Measurements from ENCODE around the gene FBXL16.

FBXL16 gene

DNA sequence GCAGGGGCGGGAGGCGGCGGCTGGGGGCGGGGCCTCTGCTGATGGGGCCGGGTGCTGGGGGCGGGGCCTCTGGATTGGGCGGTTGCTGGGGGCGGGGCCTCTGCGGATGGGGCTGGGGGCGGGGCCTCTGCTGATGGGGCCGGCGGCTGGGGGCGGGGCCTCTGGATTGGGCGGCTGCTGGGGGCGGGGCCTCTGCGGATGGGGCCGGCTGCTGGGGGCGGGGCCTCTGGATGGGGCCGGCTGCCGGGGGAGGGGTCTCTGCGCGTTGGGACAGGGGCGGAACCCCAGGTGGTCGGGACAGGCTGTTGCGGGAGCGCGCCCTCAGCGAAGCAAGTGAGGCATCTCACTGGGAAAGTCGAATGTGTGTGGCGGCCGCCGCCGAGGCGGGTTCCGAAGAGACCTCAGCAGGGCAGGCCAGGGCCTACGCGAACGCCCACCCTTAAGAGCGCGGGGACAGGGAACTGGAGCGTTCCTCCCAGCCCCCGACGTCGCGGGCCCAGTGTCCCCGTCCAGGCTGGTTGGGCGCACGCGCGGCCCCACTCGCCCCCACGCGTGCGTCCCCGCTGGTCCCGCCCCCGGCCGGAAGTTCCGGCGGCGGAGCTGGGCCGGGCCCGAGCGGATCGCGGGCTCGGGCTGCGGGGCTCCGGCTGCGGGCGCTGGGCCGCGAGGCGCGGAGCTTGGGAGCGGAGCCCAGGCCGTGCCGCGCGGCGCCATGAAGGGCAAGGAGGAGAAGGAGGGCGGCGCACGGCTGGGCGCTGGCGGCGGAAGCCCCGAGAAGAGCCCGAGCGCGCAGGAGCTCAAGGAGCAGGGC is 25.6 kb downstream of the FBXL16 start, which contains the start of gene STUB1:
Gene STUB1 (plus strand): TSS at position 597 of the 811 bp plus-strand sequence. CDS start 116 bp downstream, at position 713.
- Histone ChIP-seq H3K79me2 (ENCODE audit: control insufficient read depth, insufficient read depth, low read length) (peaks cover 18% of the 10 kb centered on the region), H3K4me1 (ENCODE audit: control insufficient read depth, low read depth, low read length) (peaks cover 2% of the 10 kb centered on the region), H4K5ac (ENCODE audit: low read length) (no peak within 1 kb of the TSS), H2BK120ac (ENCODE audit: low read depth, low read length) (no peak within 1 kb of the TSS), H2BK5ac (ENCODE audit: low read length) (no peak within 1 kb of the TSS), H3K18ac (ENCODE audit: low read length) (peak within 1 kb of the TSS; percentile 43), H3K4ac (ENCODE audit: low read depth, low read length) (peak within 1 kb of the TSS; percentile 59), H3K23ac (ENCODE audit: low read length) (peak within 1 kb of the TSS; percentile 66), H4K8ac (ENCODE audit: low read depth, low read length) (no peak within 1 kb of the TSS), H3K9ac (ENCODE audit: low read length) (peak within 1 kb of the TSS; percentile 94), H3K56ac (ENCODE audit: low read length) (peak within 1 kb of the TSS; percentile 92), H3K4me3 (ENCODE audit: low read length) (peak within 1 kb of the TSS; percentile 91), H2AK5ac (ENCODE audit: low read length) (no peak within 1 kb of the TSS), H2BK15ac (replicated peaks; ENCODE audit: low read depth) (no peak within 1 kb of the TSS), H3K79me1 (ENCODE audit: low read length) (peaks cover 15% of the 10 kb centered on the region), H3K27me3 (ENCODE audit: insufficient read depth, low read length, poor library complexity) (no peaks in the 10 kb centered on the region), H3K4me2 (ENCODE audit: low read length) (peak within 1 kb of the TSS; percentile 94), H3K27ac (ENCODE audit: low read depth, low read length) (peak within 1 kb of the TSS; percentile 59), H3K36me3 (ENCODE audit: control insufficient read depth, insufficient read depth, low read length) (peaks cover 13% of the 10 kb centered on the region)
- no CpG with 5 or more reads among the region's 91 CpGs for WGBS (ENCODE audit: extremely low coverage, insufficient coverage, low lambda C conversion rate)
- DNase-seq: peak; percentile 94

DNA sequence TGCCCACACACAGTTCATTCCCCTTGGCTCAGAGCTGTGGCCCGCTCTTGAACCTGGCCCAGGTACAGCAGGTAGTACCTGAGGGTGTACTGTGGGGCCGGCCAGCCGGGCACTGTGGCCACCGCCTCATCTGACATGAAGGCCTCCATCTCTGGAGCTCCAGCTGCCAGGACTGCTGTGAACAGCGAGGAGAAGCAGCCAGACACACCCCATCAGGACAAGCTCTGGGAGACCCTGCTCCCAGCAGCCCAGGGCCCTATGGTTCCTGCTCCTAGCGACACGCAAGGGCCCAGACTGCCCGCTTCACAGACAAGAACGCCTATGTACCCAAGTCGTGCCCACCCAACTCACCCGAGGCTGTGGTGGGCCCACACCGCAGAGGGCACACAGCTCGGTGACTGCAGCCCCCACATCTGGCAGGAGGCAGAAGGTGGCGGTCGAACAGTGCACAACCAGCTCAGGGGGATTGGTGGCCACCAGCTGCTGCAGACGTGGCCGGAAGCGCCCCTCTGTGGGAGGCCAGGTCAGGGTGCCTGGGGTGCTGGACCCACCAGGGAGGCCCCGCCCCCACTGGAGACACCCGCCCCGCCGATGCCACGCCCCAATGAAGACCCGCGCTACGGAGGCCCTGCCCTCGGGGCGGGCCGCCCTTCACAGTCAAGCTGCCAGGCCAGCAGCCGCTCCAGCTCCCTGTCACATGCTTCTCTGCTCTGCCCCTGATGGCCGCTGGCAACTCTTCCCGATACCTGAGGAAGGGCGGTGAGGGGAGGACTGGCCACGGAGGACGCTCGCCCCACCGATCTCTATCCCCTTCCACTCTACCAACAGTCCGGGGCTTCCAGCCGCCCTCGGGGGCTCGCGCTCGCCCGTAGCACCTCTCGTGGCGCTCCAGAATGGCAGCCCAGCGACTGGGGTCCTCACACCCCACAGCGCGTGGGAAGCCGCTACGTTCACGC is 26.5 kb downstream of the FBXL16 start:
- H4K5ac ChIP-seq (ENCODE audit: low read length): no peak overlapping the region
- no peak overlapping the region for H2BK120ac ChIP-seq (ENCODE audit: low read depth, low read length)
- no peak overlapping the region for H3K18ac ChIP-seq (ENCODE audit: low read length)
- H3K36me3 ChIP-seq (ENCODE audit: control insufficient read depth, insufficient read depth, low read length): peaks cover 13% of the 10 kb centered on the region
- peak overlapping the region; percentile 78 for H3K9ac ChIP-seq (ENCODE audit: low read length)
- no peak overlapping the region for H2AK5ac ChIP-seq (ENCODE audit: low read length)
- H3K23ac ChIP-seq (ENCODE audit: low read length): no peak overlapping the region
- peak; percentile 86 for DNase-seq
- no peak overlapping the region for H2BK15ac ChIP-seq (replicated peaks; ENCODE audit: low read depth)
- no peak overlapping the region for H2BK5ac ChIP-seq (ENCODE audit: low read length)
- peak overlapping the region; percentile 83 for H3K4me2 ChIP-seq (ENCODE audit: low read length)
- peak overlapping the region; percentile 59 for H3K27ac ChIP-seq (ENCODE audit: low read depth, low read length)
- WGBS (ENCODE audit: extremely low coverage, insufficient coverage, low lambda C conversion rate): no CpG with 5 or more reads among the region's 52 CpGs
- no peak overlapping the region for H3K4ac ChIP-seq (ENCODE audit: low read depth, low read length)
- peaks cover 15% of the 10 kb centered on the region for H3K79me1 ChIP-seq (ENCODE audit: low read length)
- H3K79me2 ChIP-seq (ENCODE audit: control insufficient read depth, insufficient read depth, low read length): peaks cover 18% of the 10 kb centered on the region
- H3K4me1 ChIP-seq (ENCODE audit: control insufficient read depth, low read depth, low read length): peaks cover 5% of the 10 kb centered on the region
- H3K27me3 ChIP-seq (ENCODE audit: insufficient read depth, low read length, poor library complexity): no peaks in the 10 kb centered on the region
- H4K8ac ChIP-seq (ENCODE audit: low read depth, low read length): no peak overlapping the region
- H3K4me3 ChIP-seq (ENCODE audit: low read length): peak overlapping the region; percentile 26
- H3K56ac ChIP-seq (ENCODE audit: low read length): peak overlapping the region; percentile 90

GRCh38 chr16:678209-678857 is 27.3 kb downstream of the FBXL16 start:
- no peak overlapping the region for H2BK120ac ChIP-seq (ENCODE audit: low read depth, low read length)
- H3K27ac ChIP-seq (ENCODE audit: low read depth, low read length): no peak overlapping the region
- H4K5ac ChIP-seq (ENCODE audit: low read length): no peak overlapping the region
- no peak overlapping the region for H3K4me3 ChIP-seq (ENCODE audit: low read length)
- H3K9ac ChIP-seq (ENCODE audit: low read length): no peak overlapping the region
- no peak overlapping the region for H4K8ac ChIP-seq (ENCODE audit: low read depth, low read length)
- H3K18ac ChIP-seq (ENCODE audit: low read length): no peak overlapping the region
- H3K4me1 ChIP-seq (ENCODE audit: control insufficient read depth, low read depth, low read length): peaks cover 5% of the 10 kb centered on the region
- H2AK5ac ChIP-seq (ENCODE audit: low read length): no peak overlapping the region
- peaks cover 15% of the 10 kb centered on the region for H3K79me1 ChIP-seq (ENCODE audit: low read length)
- H2BK5ac ChIP-seq (ENCODE audit: low read length): no peak overlapping the region
- H2BK15ac ChIP-seq (replicated peaks; ENCODE audit: low read depth): no peak overlapping the region
- no peak overlapping the region for H3K4me2 ChIP-seq (ENCODE audit: low read length)
- no peaks in the 10 kb centered on the region for H3K27me3 ChIP-seq (ENCODE audit: insufficient read depth, low read length, poor library complexity)
- peaks cover 13% of the 10 kb centered on the region for H3K36me3 ChIP-seq (ENCODE audit: control insufficient read depth, insufficient read depth, low read length)
- no peak overlapping the region for H3K4ac ChIP-seq (ENCODE audit: low read depth, low read length)
- WGBS (ENCODE audit: extremely low coverage, insufficient coverage, low lambda C conversion rate): no CpG with 5 or more reads among the region's 21 CpGs
- H3K23ac ChIP-seq (ENCODE audit: low read length): no peak overlapping the region
- H3K56ac ChIP-seq (ENCODE audit: low read length): peak overlapping the region; percentile 25
- no peak for DNase-seq
- H3K79me2 ChIP-seq (ENCODE audit: control insufficient read depth, insufficient read depth, low read length): peaks cover 18% of the 10 kb centered on the region

GRCh38 chr16:677316-678190 is 28.0 kb downstream of the FBXL16 start:
- peaks cover 11% of the 10 kb centered on the region for H3K79me1 ChIP-seq (ENCODE audit: low read length)

DNA sequence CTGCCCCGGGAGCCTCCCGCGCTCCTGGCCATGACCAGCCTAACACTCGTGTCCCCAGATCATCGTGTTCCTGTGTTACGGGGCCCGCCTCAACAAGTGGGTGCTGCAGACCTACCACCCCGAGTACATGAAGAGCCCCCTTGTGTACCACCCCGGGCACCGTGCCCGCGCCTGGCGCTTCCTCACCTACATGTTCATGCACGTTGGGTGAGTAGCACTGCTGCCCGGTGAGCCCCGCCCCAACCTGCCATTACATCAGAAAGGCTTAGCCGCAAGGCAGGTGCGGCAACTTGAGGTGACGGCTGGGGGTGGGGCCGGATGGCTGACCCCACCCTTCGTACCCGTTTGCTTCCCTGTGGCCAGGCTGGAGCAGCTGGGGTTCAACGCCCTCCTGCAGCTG is 28.7 kb downstream of the FBXL16 start:
- Histone ChIP-seq H3K4me1 (ENCODE audit: control insufficient read depth, low read depth, low read length) (peaks cover 5% of the 10 kb centered on the region), H3K18ac (ENCODE audit: low read length) (no peak overlapping the region), H3K56ac (ENCODE audit: low read length) (no peak overlapping the region), H4K8ac (ENCODE audit: low read depth, low read length) (no peak overlapping the region), H3K27me3 (ENCODE audit: insufficient read depth, low read length, poor library complexity) (no peaks in the 10 kb centered on the region), H3K27ac (ENCODE audit: low read depth, low read length) (no peak overlapping the region), H3K4me3 (ENCODE audit: low read length) (no peak overlapping the region), H3K4ac (ENCODE audit: low read depth, low read length) (no peak overlapping the region), H4K5ac (ENCODE audit: low read length) (no peak overlapping the region), H3K79me2 (ENCODE audit: control insufficient read depth, insufficient read depth, low read length) (peaks cover 13% of the 10 kb centered on the region), H2BK15ac (replicated peaks; ENCODE audit: low read depth) (no peak overlapping the region), H3K36me3 (ENCODE audit: control insufficient read depth, insufficient read depth, low read length) (peaks cover 12% of the 10 kb centered on the region), H3K9ac (ENCODE audit: low read length) (no peak overlapping the region), H3K23ac (ENCODE audit: low read length) (no peak overlapping the region), H2BK120ac (ENCODE audit: low read depth, low read length) (no peak overlapping the region), H3K79me1 (ENCODE audit: low read length) (peaks cover 6% of the 10 kb centered on the region), H3K4me2 (ENCODE audit: low read length) (no peak overlapping the region), H2AK5ac (ENCODE audit: low read length) (no peak overlapping the region), H2BK5ac (ENCODE audit: low read length) (no peak overlapping the region)
- no CpG with 5 or more reads among the region's 23 CpGs for WGBS (ENCODE audit: extremely low coverage, insufficient coverage, low lambda C conversion rate)
- no peak for DNase-seq

More at GRCh38 chr16:677316-678190, 28.0 kb downstream of the FBXL16 start:
- Histone ChIP-seq H3K4me1 (ENCODE audit: control insufficient read depth, low read depth, low read length) (peaks cover 5% of the 10 kb centered on the region), H3K27me3 (ENCODE audit: insufficient read depth, low read length, poor library complexity) (no peaks in the 10 kb centered on the region), H4K8ac (ENCODE audit: low read depth, low read length) (no peak overlapping the region), H3K79me2 (ENCODE audit: control insufficient read depth, insufficient read depth, low read length) (peaks cover 15% of the 10 kb centered on the region), H3K56ac (ENCODE audit: low read length) (no peak overlapping the region), H3K4me3 (ENCODE audit: low read length) (no peak overlapping the region), H3K36me3 (ENCODE audit: control insufficient read depth, insufficient read depth, low read length) (peaks cover 13% of the 10 kb centered on the region), H2BK5ac (ENCODE audit: low read length) (no peak overlapping the region), H3K27ac (ENCODE audit: low read depth, low read length) (no peak overlapping the region), H4K5ac (ENCODE audit: low read length) (no peak overlapping the region), H3K4me2 (ENCODE audit: low read length) (no peak overlapping the region), H2BK15ac (replicated peaks; ENCODE audit: low read depth) (no peak overlapping the region), H3K4ac (ENCODE audit: low read depth, low read length) (no peak overlapping the region), H2BK120ac (ENCODE audit: low read depth, low read length) (no peak overlapping the region), H3K23ac (ENCODE audit: low read length) (no peak overlapping the region), H3K18ac (ENCODE audit: low read length) (no peak overlapping the region), H3K9ac (ENCODE audit: low read length) (no peak overlapping the region), H2AK5ac (ENCODE audit: low read length) (no peak overlapping the region)
- WGBS (ENCODE audit: extremely low coverage, insufficient coverage, low lambda C conversion rate): no CpG with 5 or more reads among the region's 57 CpGs
- no peak for DNase-seq

Data from mesendoderm (in vitro differentiated cells).